GM18511 (cell line): ENCODE data around the gene CCDC34.
"Not testable (repeated sequence)": the region's sequence is repeated elsewhere in the genome, so short reads cannot be mapped to it uniquely, and the experiment has no call there.

Source experiments
- ATAC-seq: cut with Tn5 transposase; IDR thresholded peaks from one replicate; pipeline ENCODE4 v1.9.1; 2021; ENCODE audit warnings: mild to moderate bottlenecking, moderate library complexity; ENCODE audit not compliant: unreplicated experiment

Gene CCDC34

GRCh38 chr11:27367881-27368280 is 4.9 kb upstream of the CCDC34 start:
- ATAC-seq, result no peak

GRCh38 chr11:27363576-27364117 is 632 bp upstream of the CCDC34 start:
- ATAC-seq, result no peak

- no peak for ATAC-seq
Observed at GRCh38 chr11:27361649-27362431, 1.2 kb downstream of the CCDC34 start.

- no peak for ATAC-seq
Observed at GRCh38 chr11:27358296-27358695, 4.7 kb downstream of the CCDC34 start.

GRCh38 chr11:27357250-27357649 is 5.8 kb downstream of the CCDC34 start:
- ATAC-seq, result no peak

- no peak for ATAC-seq
Observed at GRCh38 chr11:27356624-27357222, 6.3 kb downstream of the CCDC34 start.

- ATAC-seq, result no peak
Observed at GRCh38 chr11:27355575-27356104, 7.4 kb downstream of the CCDC34 start.

GRCh38 chr11:27354359-27354965 is 8.6 kb downstream of the CCDC34 start:
- ATAC-seq, result no peak

- ATAC-seq, result no peak
Observed at GRCh38 chr11:27353593-27354358, 9.2 kb downstream of the CCDC34 start.

- no peak for ATAC-seq
Observed at GRCh38 chr11:27352781-27353180, 10.2 kb downstream of the CCDC34 start.

GRCh38 chr11:27350511-27350910 is 12.5 kb downstream of the CCDC34 start:
- no peak for ATAC-seq

- no peak for ATAC-seq
Observed at GRCh38 chr11:27349919-27350318, 13.1 kb downstream of the CCDC34 start.

- ATAC-seq, result no peak
Observed at GRCh38 chr11:27348340-27348873, 14.6 kb downstream of the CCDC34 start.

- ATAC-seq, result no peak
Observed at GRCh38 chr11:27347359-27348339, 15.4 kb downstream of the CCDC34 start.

- no peak for ATAC-seq
Observed at GRCh38 chr11:27339941-27340340, 23.1 kb downstream of the CCDC34 start.

- not testable (repeated sequence) for ATAC-seq
Observed at GRCh38 chr11:27334764-27335163, 28.3 kb downstream of the CCDC34 start.

GRCh38 chr11:27331981-27332380 is 31.0 kb downstream of the CCDC34 start:
- ATAC-seq, result no peak

GRCh38 chr11:27330633-27331270 is 32.3 kb downstream of the CCDC34 start:
- no peak for ATAC-seq
